ENCODE data around the gene KRT6C. TPM values are rescaled to one million over a fixed set of nuclear protein-coding genes. Genes with fewer than 3 reads are reported as not detected.

KRT6C gene
- total and polyA plus RNA-seq, 8 donors, result not detected

DNA sequence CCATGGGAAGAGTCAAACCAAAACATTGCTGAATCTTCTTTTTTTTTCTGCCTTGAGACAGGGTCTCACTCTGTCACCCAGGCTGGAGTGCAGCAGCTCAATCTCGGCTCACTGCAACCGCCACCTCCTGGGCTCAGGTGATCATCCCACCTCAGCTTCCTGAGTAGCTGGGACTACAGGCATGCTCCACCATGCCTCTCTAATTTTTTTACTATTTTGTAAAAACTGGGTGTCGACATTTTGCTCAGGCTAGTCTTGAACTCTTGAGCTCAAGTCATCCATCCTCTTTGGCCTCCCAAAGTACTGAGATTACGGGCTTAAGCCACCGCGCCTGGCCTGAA, 38.0 kb downstream of the KRT6C start:
- H3K36me3 ChIP-seq, result no peaks in the 10 kb centered on the region
- no peaks in the 10 kb centered on the region for H3K27me3 ChIP-seq
- no peak for TF ChIP-seq CTCF (IDR thresholded peaks at IDR 0.05)

DNA sequence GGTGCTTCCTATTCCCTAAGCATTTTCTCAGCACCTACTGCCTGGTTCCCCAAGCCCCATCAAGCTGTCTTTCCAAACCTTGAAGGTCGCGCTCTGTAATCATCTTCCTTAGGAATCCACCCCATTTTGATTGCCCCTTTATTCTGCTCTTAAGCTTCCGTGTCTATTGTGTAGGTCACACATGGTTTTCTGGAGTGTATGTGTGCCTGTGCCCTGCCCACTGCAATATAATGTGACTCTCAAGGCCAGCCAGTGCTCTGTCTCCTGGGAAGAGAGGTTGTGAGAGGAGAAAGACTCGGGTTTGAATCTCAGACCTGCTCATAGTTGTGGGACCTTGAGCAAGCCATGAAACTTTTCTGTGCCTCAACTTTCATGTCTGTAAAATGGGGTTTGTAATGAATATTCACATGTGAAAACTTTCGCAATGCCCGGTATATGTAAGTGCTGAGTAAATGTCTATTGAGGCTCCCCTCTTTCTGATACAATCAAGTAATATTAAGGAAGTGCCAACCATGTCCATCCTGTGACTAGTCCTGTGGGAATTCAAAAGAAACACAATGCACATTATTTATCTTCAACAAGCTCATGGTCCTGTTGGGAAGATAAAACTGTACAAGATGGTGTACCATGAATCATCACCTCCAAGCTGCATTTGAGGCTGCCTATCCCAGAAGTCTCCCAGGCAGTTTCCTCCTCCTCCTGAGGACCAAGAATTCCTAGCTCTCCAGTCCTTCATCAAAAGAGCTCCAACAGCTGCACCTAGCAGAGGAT, 38.7 kb downstream of the KRT6C start:
- no peak overlapping the region for H3K27ac ChIP-seq
- no peaks in the 10 kb centered on the region for H3K9me3 ChIP-seq
- no peaks in the 10 kb centered on the region for H3K27me3 ChIP-seq
- 85 to 86% methylated on average over 6 of the region's 6 CpGs for WGBS, 2 donors
- H3K4me3 ChIP-seq, result no peak overlapping the region
- no peaks in the 10 kb centered on the region for H3K36me3 ChIP-seq
- no peaks in the 10 kb centered on the region for H3K4me1 ChIP-seq
- ATAC-seq (no peak), DNase-seq (no peak), FAIRE-seq (no peak)
- intact Hi-C loops (cut with DNase I), result no loop called here
- TF ChIP-seq CTCF (IDR thresholded peaks at IDR 0.05), result no peak

More for the DNA sequence above, 38.0 kb downstream of the KRT6C start:
- ATAC-seq, result no peak
- Histone ChIP-seq H3K4me3 (no peak overlapping the region), H3K4me1 (no peaks in the 10 kb centered on the region), H3K9me3 (no peaks in the 10 kb centered on the region), H3K27ac (peak overlapping the region in 2 of 4 donors; percentile 11 to 16)
- DNase-seq, result no peak
- FAIRE-seq, result no peak
- 78 to 83% methylated on average over 6 of the region's 6 CpGs for WGBS, 2 donors
- intact Hi-C loops (cut with DNase I), result no loop called here

DNA sequence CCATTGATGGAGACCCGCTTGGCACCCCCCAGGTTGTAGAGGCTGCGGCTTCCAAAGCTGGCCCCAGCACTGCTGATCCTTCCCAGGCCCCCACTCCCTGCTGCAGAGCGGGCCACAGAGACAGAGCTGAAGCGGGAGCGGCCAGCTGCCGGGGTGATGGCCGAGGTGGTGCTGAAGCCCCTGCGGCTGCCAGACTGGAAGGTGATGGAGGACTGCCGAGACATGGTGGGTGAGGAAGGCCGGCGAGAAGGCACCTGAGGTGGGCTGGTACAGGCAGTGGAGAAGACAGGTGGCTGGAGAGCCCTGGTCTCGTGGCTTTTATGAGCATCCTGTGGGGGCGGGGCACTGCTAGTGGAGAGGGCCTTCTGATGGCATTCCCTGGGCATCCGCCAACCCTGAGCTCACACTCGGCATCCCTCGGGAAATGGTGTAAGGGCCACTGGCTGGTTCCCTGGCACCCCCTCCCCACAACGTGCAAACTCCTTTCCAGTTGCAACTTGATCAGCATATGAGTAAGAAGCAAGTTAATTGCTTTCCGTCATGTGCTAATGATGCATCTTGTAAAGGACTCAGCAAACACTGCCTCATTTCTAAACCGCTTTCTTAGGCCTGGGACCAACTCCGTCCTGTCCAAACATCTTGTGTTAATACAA, 39.4 kb downstream of the KRT6C start, which contains the start of gene KRT75:
TSS of gene KRT75 (minus strand) at position 291 of the 653 bp plus-strand sequence. CDS start at position 224, 67 bp downstream.
- no peak within 1 kb of the TSS for H3K27ac ChIP-seq
- intact Hi-C loops (cut with DNase I), result no loop called here
- no peaks in the 10 kb centered on the region for H3K9me3 ChIP-seq
- WGBS, 2 donors, result 76 to 81% methylated on average over 20 of the region's 20 CpGs
- TF ChIP-seq CTCF (IDR thresholded peaks at IDR 0.05), result no peak
- no peak within 1 kb of the TSS for H3K4me3 ChIP-seq
- no peak for FAIRE-seq
- no peaks in the 10 kb centered on the region for H3K4me1 ChIP-seq
- DNase-seq, result no peak
- ATAC-seq, result no peak
- H3K36me3 ChIP-seq, result no peaks in the 10 kb centered on the region
- no peaks in the 10 kb centered on the region for H3K27me3 ChIP-seq

GRCh38 chr12:52433501-52434080, 40.0 kb downstream of the KRT6C start:
- Histone ChIP-seq H3K27ac (no peak overlapping the region), H3K4me1 (no peaks in the 10 kb centered on the region), H3K4me3 (no peak overlapping the region), H3K36me3 (no peaks in the 10 kb centered on the region), H3K9me3 (no peaks in the 10 kb centered on the region), H3K27me3 (no peaks in the 10 kb centered on the region)
- FAIRE-seq (no peak), DNase-seq (no peak), ATAC-seq (no peak)
- TF ChIP-seq CTCF (IDR thresholded peaks at IDR 0.05), result no peak
- intact Hi-C loops (cut with DNase I), result no loop called here
- 81 to 83% methylated on average over 12 of the region's 12 CpGs for WGBS, 2 donors

Measured in pancreas (tissue), 10 donors.